Activated naive CD4-positive, alpha-beta T cell treated with anti-CD3 and anti-CD28 coated beads for 36 hours (primary cell): Measurements from ENCODE around the gene DOCK4. TPM values are rescaled to one million over a fixed set of nuclear protein-coding genes. Genes with fewer than 3 reads are reported as not detected.

Experiments
- CTCF ChIA-PET: fragments of 350-600 bp; sonication (Branson Sonifier 250); formaldehyde crosslinking; loops from one replicate; lab custom pipeline; 2021; ENCODE audit warnings: antibody characterized with exemption; lab: Charles Lee
- DNase-seq: peaks from one replicate; pipeline ENCODE4 v3.0.0-alpha.2; 2020
- H3K27ac Mint-ChIP-seq: one replicate; pipeline ENCODE4 v1.8.0; 2021; ENCODE audit warnings: mild to moderate bottlenecking, mixed read lengths
- H3K27me3 Mint-ChIP-seq: one replicate; pipeline ENCODE4 v1.8.0; 2021; ENCODE audit warnings: low read depth, mixed read lengths
- H3K36me3 Mint-ChIP-seq: one replicate; pipeline ENCODE4 v1.8.0; 2021; ENCODE audit warnings: low read depth, mixed read lengths
- H3K4me1 Mint-ChIP-seq: one replicate; pipeline ENCODE4 v1.8.0; 2021; ENCODE audit warnings: low read depth, mixed read lengths
- H3K4me3 Mint-ChIP-seq: one replicate; pipeline ENCODE4 v1.8.0; 2021; ENCODE audit warnings: mild to moderate bottlenecking, moderate library complexity, mixed read lengths
- H3K9me3 Mint-ChIP-seq: one replicate; pipeline ENCODE4 v1.8.0; 2021; ENCODE audit warnings: mixed read lengths
- intact Hi-C: fragments of 100-400 bp; cut with micrococcal nuclease; formaldehyde crosslinking; loops from one replicate; pipeline ENCODE4 v1.15.1; 2023
- total RNA-seq, 2 experiments: library from RNA; stranded (reverse); gene quantifications; one replicate each; pipeline ENCODE4 v1.2.3, GENCODE V29; 2021

Gene DOCK4
- total RNA-seq, 2 experiments from 2014 or later: 0.43 to 0.62 TPM

GRCh38 chr7:111685349-111685748 is 520.9 kb downstream of the DOCK4 start:
- Mint-ChIP-seq H3K4me1 (no peaks in the 10 kb centered on the region), H3K36me3 (no peaks in the 10 kb centered on the region), H3K27me3 (peaks cover 4% of the 10 kb centered on the region), H3K4me3 (no peak overlapping the region), H3K27ac (no peak overlapping the region), H3K9me3 (no peaks in the 10 kb centered on the region)
- CTCF ChIA-PET: no interaction called here
- intact Hi-C loops: no loop called here
- no peak for DNase-seq

DNA sequence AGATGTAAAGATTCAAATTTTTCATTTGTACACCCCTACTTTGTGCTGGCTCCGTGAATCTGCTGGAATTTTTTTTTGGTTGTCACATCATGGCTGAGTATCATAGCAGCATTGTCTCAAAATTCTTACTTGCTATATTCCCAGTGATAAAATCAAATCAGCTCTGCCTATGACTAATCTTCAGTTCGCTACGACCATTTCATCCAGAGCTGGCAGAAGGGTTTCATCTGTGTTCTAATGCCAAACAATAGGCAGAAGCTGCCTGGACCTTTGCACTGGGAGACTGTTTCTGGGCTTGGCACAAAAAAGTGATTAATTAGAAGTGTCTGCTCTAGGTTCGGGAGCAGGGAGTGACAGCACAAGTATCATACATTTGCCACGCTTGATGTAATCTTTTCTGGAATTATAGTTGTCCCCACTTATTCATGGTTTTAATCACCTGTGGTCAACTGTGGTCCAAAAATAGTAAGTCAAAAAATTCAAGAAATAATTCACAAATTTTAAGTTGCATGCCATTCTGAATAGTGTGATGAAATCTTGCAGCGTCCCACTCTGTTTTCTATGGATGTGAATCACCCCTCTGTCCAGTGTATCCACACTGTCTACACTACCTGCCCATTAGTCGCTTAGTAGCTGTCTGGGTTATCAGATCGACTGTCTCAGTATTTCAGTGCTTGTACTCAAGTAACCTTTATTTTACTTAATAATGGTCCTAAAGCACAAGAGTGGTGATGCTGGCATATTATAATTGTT is 523.4 kb downstream of the DOCK4 start:
- Mint-ChIP-seq H3K9me3 (no peaks in the 10 kb centered on the region), H3K27me3 (peaks cover 7% of the 10 kb centered on the region), H3K4me3 (no peak overlapping the region), H3K36me3 (no peaks in the 10 kb centered on the region), H3K4me1 (no peaks in the 10 kb centered on the region), H3K27ac (no peak overlapping the region)
- intact Hi-C loops: no loop called here
- DNase-seq: no peak
- CTCF ChIA-PET: no interaction called here

- CTCF ChIA-PET: no interaction called here
- Mint-ChIP-seq H3K4me1 (no peaks in the 10 kb centered on the region), H3K9me3 (no peaks in the 10 kb centered on the region), H3K27me3 (peaks cover 9% of the 10 kb centered on the region), H3K4me3 (no peak overlapping the region), H3K36me3 (no peaks in the 10 kb centered on the region), H3K27ac (no peak overlapping the region)
- DNase-seq: no peak
- intact Hi-C loops: no loop called here
These were observed 525.0 kb downstream of the DOCK4 start for GRCh38 chr7:111681242-111681641.

DNA sequence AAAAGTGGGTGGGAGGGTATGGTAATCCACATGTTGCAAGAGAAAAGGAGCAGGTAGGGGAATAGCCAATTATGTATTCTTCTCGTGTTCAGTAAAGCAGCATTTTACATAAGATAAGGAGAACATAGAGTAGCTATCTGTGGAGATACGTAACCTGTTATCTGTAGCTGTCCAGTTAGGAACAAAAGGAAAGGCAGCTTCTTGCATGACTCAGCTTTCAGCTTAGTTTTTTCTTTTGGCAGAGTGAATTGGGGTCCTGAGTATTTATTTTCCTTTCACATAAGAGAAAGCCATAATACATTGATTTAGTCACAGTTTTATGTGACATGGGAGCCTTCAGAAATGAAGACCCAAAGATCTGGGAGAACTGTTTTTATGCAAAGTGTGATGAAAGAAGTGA is 527.2 kb downstream of the DOCK4 start:
- no peak overlapping the region for H3K4me3 Mint-ChIP-seq
- H3K27ac Mint-ChIP-seq: no peak overlapping the region
- H3K9me3 Mint-ChIP-seq: no peaks in the 10 kb centered on the region
- CTCF ChIA-PET: no interaction called here
- peaks cover 9% of the 10 kb centered on the region for H3K27me3 Mint-ChIP-seq
- intact Hi-C loops: no loop called here
- no peaks in the 10 kb centered on the region for H3K36me3 Mint-ChIP-seq
- DNase-seq: no peak
- no peaks in the 10 kb centered on the region for H3K4me1 Mint-ChIP-seq

GRCh38 chr7:111678281-111678680 is 527.9 kb downstream of the DOCK4 start:
- H3K36me3 Mint-ChIP-seq: no peaks in the 10 kb centered on the region
- peaks cover 9% of the 10 kb centered on the region for H3K27me3 Mint-ChIP-seq
- no peaks in the 10 kb centered on the region for H3K9me3 Mint-ChIP-seq
- CTCF ChIA-PET: no interaction called here
- intact Hi-C loops: no loop called here
- H3K4me1 Mint-ChIP-seq: no peaks in the 10 kb centered on the region
- no peak overlapping the region for H3K4me3 Mint-ChIP-seq
- no peak overlapping the region for H3K27ac Mint-ChIP-seq
- no peak for DNase-seq

DNA sequence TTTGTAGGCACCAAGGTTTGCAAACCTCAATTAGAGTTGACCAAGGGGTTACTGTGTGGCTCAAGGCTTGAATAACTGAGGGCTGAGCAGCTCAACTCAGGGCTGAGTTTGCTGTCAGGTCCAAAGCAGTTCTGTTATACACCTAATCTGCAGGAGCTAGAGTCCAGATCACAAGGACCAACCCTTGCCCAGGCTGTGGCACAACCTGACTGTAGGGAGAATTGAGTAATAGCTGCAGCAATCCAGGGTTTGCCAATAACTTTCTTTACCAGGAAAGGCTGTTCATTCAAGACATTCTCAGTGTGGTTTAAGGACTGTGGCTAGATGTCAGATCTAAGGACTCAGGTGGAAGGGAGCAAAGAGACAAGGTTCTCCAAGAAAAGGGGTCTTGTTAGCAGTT is 528.4 kb downstream of the DOCK4 start:
- H3K36me3 Mint-ChIP-seq: no peaks in the 10 kb centered on the region
- H3K4me3 Mint-ChIP-seq: no peak overlapping the region
- CTCF ChIA-PET: no interaction called here
- no peak overlapping the region for H3K27ac Mint-ChIP-seq
- H3K9me3 Mint-ChIP-seq: no peaks in the 10 kb centered on the region
- intact Hi-C loops: no loop called here
- no peaks in the 10 kb centered on the region for H3K4me1 Mint-ChIP-seq
- DNase-seq: no peak
- H3K27me3 Mint-ChIP-seq: peaks cover 9% of the 10 kb centered on the region

DNA sequence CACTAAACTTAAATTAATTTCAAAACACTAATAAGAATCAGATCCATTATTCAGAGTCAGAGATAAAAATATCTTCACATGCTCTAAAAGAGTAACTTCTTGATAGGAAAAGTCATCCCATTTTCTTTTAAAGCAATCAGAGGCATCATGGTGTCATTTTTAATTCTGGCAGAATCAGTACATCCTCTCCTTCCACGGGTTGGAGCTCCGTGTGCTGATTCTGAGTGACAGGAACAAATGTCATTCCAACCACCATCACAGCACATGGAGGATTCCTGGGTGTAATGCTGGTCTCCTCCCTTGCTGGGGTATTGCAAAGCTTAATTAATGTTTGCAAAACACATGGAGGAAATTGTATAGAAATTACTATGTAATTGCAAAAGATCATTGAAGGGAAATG is 529.4 kb downstream of the DOCK4 start:
- CTCF ChIA-PET: interaction anchor here (0.6 kb wide), 1 partner anchor 64 kb away, joined by 3 read pairs; no protein-coding TSS in a partner anchor
- intact Hi-C loops: no loop called here
- no peak for DNase-seq
- Mint-ChIP-seq H3K4me1 (no peaks in the 10 kb centered on the region), H3K27ac (no peak overlapping the region), H3K36me3 (no peaks in the 10 kb centered on the region), H3K9me3 (no peaks in the 10 kb centered on the region), H3K4me3 (no peak overlapping the region), H3K27me3 (peaks cover 9% of the 10 kb centered on the region)

Other genes starting within 250 kb of the DOCK4 start
- 10 to 100 TPM; 27.0 to 28.2 TPM for gene ZNF277, start 296 bp upstream of the DOCK4 start, total RNA-seq
- gene IFRD1, start 244.1 kb upstream of the DOCK4 start, total RNA-seq: 10 to 100 TPM; 47.3 to 50.5 TPM